Measurements from ENCODE around the gene ARHGAP1. TPM values are rescaled to one million over a fixed set of nuclear protein-coding genes. Genes with fewer than 3 reads are reported as not detected.
A peak's percentile ranks its signal among the peaks of the same experiment; 100 is the strongest.

Gene ARHGAP1
- total RNA-seq, 1 donor from 2014 or later = 58.0 TPM

GRCh38 chr11:46679241-46680163, 20.9 kb downstream of the ARHGAP1 start:
- Mint-ChIP-seq H3K36me3 (ENCODE audit: low read depth) (peaks cover 68% of the 10 kb centered on the region), H3K9me3 (no peaks in the 10 kb centered on the region), H3K4me3 (no peak overlapping the region), H3K4me1 (peaks cover 28% of the 10 kb centered on the region), H3K27ac (no peak overlapping the region), H3K27me3 (no peaks in the 10 kb centered on the region)
- intact Hi-C loops (cut with micrococcal nuclease) = no loop called here
- POLR2A ChIA-PET = interaction anchor here (0.5 kb wide), 1 partner anchor 778 kb away, joined by 5 read pairs; no protein-coding TSS in a partner anchor
- TF ChIP-seq CTCF (IDR thresholded peaks at IDR 0.05) = no peak
- ATAC-seq (ENCODE audit: low read depth) (no peak), DNase-seq (no peak)
- CTCF ChIA-PET = no interaction called here

DNA sequence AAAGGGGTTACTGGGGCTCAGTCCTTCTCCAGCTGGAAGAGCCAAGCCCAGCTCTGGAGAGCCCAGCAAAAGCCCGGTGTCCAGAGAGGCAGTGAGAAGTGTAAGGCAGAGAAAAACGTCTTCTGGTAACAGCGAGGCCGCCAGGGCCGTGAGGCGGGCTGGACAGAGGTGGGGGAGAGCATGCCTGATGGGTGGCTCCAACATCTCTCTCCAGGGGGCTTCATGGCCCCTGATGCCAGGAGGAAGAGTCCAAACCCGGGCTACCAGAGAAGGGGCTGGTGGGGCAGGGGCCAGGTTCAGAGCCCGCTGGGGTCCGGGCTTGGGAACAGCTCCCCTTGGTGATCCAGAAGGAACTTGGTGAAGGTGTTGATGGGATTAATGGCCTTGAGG, 21.7 kb downstream of the ARHGAP1 start:
- ChIA-PET CTCF (no interaction called here), POLR2A (no interaction called here)
- Mint-ChIP-seq H3K4me3 (no peak overlapping the region), H3K9me3 (no peaks in the 10 kb centered on the region), H3K4me1 (peaks cover 31% of the 10 kb centered on the region), H3K36me3 (ENCODE audit: low read depth) (peaks cover 62% of the 10 kb centered on the region), H3K27ac (no peak overlapping the region), H3K27me3 (no peaks in the 10 kb centered on the region)
- intact Hi-C loops (cut with micrococcal nuclease) = no loop called here
- DNase-seq (no peak), ATAC-seq (ENCODE audit: low read depth) (no peak)
- TF ChIP-seq CTCF (IDR thresholded peaks at IDR 0.05) = no peak

GRCh38 chr11:46677991-46678740, 22.3 kb downstream of the ARHGAP1 start:
- no peak for DNase-seq
- H3K4me1 Mint-ChIP-seq = peaks cover 31% of the 10 kb centered on the region
- intact Hi-C loops (cut with micrococcal nuclease) = no loop called here
- ATAC-seq (ENCODE audit: low read depth) = no peak
- CTCF ChIA-PET = no interaction called here
- TF ChIP-seq CTCF (IDR thresholded peaks at IDR 0.05) = no peak
- no peaks in the 10 kb centered on the region for H3K9me3 Mint-ChIP-seq
- H3K27ac Mint-ChIP-seq = peak overlapping the region; percentile 7
- H3K27me3 Mint-ChIP-seq = no peaks in the 10 kb centered on the region
- no peak overlapping the region for H3K4me3 Mint-ChIP-seq
- POLR2A ChIA-PET = no interaction called here
- peaks cover 62% of the 10 kb centered on the region for H3K36me3 Mint-ChIP-seq (ENCODE audit: low read depth)

DNA sequence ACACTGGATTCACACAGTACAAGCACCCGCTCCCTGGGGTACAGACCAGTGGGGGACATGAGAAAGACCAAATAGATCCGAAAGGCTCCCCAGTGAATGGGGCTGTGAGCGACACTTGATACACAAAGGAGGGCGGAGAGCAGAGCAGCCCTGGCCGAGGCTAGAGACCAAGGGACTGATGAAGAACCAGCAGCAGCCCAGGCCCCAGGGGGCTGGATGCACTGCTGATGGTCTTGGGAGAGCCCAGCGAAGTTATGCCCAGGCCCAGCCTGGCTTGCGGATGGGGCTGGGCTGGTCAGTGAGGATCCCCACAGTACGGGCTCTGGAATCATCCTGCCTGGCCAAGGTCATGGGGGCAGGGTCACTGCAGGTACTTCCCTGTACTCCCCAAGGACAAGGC, 23.2 kb downstream of the ARHGAP1 start:
- H3K27ac Mint-ChIP-seq = peak overlapping the region; percentile 73
- peaks cover 31% of the 10 kb centered on the region for H3K4me1 Mint-ChIP-seq
- intact Hi-C loops (cut with micrococcal nuclease) = no loop called here
- DNase-seq = no peak
- ChIA-PET CTCF (no interaction called here), POLR2A (no interaction called here)
- TF ChIP-seq CTCF (IDR thresholded peaks at IDR 0.05) = no peak
- H3K4me3 Mint-ChIP-seq = peak overlapping the region; percentile 28
- no peaks in the 10 kb centered on the region for H3K27me3 Mint-ChIP-seq
- no peaks in the 10 kb centered on the region for H3K9me3 Mint-ChIP-seq
- H3K36me3 Mint-ChIP-seq (ENCODE audit: low read depth) = peaks cover 70% of the 10 kb centered on the region
- no peak for ATAC-seq (ENCODE audit: low read depth)
